ENCODE data around the gene HYLS1.
"Not testable (repeated sequence)": the region's sequence is repeated elsewhere in the genome, so short reads cannot be mapped to it uniquely, and the experiment has no call there.

Gene HYLS1

GRCh38 chr11:125902277-125902926 lies 14.9 kb downstream of the HYLS1 start:
- no peak for DNase-seq
- in situ Hi-C loops (cut with MboI; ENCODE audit: low pct_unique_long_range_greater_than_20kb, low sequenced_read_pairs) = no loop called here

- DNase-seq = peak; percentile 85
- in situ Hi-C loops (cut with MboI; ENCODE audit: low pct_unique_long_range_greater_than_20kb, low sequenced_read_pairs) = no loop called here
Measured at GRCh38 chr11:125902927-125903710, 15.7 kb downstream of the HYLS1 start, which contains the start of gene PUS3. TSS of gene PUS3 (minus strand) at chr11:125903206. CDS start at chr11:125896284, 6,922 bp downstream.

- in situ Hi-C loops (cut with MboI; ENCODE audit: low pct_unique_long_range_greater_than_20kb, low sequenced_read_pairs) = no loop called here
- peak; percentile 14 for DNase-seq
Measured at GRCh38 chr11:125903711-125904659, 16.5 kb downstream of the HYLS1 start, which contains the start of gene DDX25. TSS of gene DDX25 (plus strand) at chr11:125904508. CDS start at chr11:125904518, 10 bp downstream.

GRCh38 chr11:125904678-125905077 lies 17.2 kb downstream of the HYLS1 start:
- DNase-seq = no peak
- in situ Hi-C loops (cut with MboI; ENCODE audit: low pct_unique_long_range_greater_than_20kb, low sequenced_read_pairs) = no loop called here

- in situ Hi-C loops (cut with MboI; ENCODE audit: low pct_unique_long_range_greater_than_20kb, low sequenced_read_pairs) = no loop called here
- no peak for DNase-seq
Measured at GRCh38 chr11:125910226-125910849, 22.9 kb downstream of the HYLS1 start.

GRCh38 chr11:125914601-125915000 lies 27.1 kb downstream of the HYLS1 start:
- in situ Hi-C loops (cut with MboI; ENCODE audit: low pct_unique_long_range_greater_than_20kb, low sequenced_read_pairs) = not testable (repeated sequence)

GRCh38 chr11:125916683-125917347 lies 29.3 kb downstream of the HYLS1 start:
- in situ Hi-C loops (cut with MboI; ENCODE audit: low pct_unique_long_range_greater_than_20kb, low sequenced_read_pairs) = no loop called here
- DNase-seq = no peak

More at GRCh38 chr11:125914601-125915000, 27.1 kb downstream of the HYLS1 start:
- DNase-seq = not testable (repeated sequence)

- no peak for DNase-seq
- in situ Hi-C loops (cut with MboI; ENCODE audit: low pct_unique_long_range_greater_than_20kb, low sequenced_read_pairs) = no loop called here
Measured at GRCh38 chr11:125918140-125918840, 30.8 kb downstream of the HYLS1 start.

- in situ Hi-C loops (cut with MboI; ENCODE audit: low pct_unique_long_range_greater_than_20kb, low sequenced_read_pairs) = loop anchor here (10.0 kb wide), 1 partner anchor 274 kb away; no protein-coding TSS in a partner anchor
- no peak for DNase-seq
Measured at GRCh38 chr11:125921042-125921441, 33.6 kb downstream of the HYLS1 start.

GRCh38 chr11:125922156-125922555 lies 34.7 kb downstream of the HYLS1 start:
- no peak for DNase-seq

GRCh38 chr11:125923012-125923579 lies 35.6 kb downstream of the HYLS1 start:
- peak; percentile 68 for DNase-seq
- in situ Hi-C loops (cut with MboI; ENCODE audit: low pct_unique_long_range_greater_than_20kb, low sequenced_read_pairs) = loop anchor here (10.0 kb wide), 1 partner anchor 272 kb away; no protein-coding TSS in a partner anchor

More at GRCh38 chr11:125922156-125922555, 34.7 kb downstream of the HYLS1 start:
- in situ Hi-C loops (cut with MboI; ENCODE audit: low pct_unique_long_range_greater_than_20kb, low sequenced_read_pairs) = loop anchor here (10.0 kb wide), 1 partner anchor 273 kb away; no protein-coding TSS in a partner anchor

- in situ Hi-C loops (cut with MboI; ENCODE audit: low pct_unique_long_range_greater_than_20kb, low sequenced_read_pairs) = loop anchor here (10.0 kb wide), 1 partner anchor 271 kb away; no protein-coding TSS in a partner anchor
- DNase-seq = no peak
Measured at GRCh38 chr11:125923633-125924032, 36.2 kb downstream of the HYLS1 start.

GRCh38 chr11:125924384-125925007 lies 37.0 kb downstream of the HYLS1 start:
- in situ Hi-C loops (cut with MboI; ENCODE audit: low pct_unique_long_range_greater_than_20kb, low sequenced_read_pairs) = loop anchor here (10.0 kb wide), 1 partner anchor 270 kb away; no protein-coding TSS in a partner anchor
- no peak for DNase-seq

- in situ Hi-C loops (cut with MboI; ENCODE audit: low pct_unique_long_range_greater_than_20kb, low sequenced_read_pairs) = loop anchor here (10.0 kb wide), 1 partner anchor 270 kb away; no protein-coding TSS in a partner anchor
Measured at GRCh38 chr11:125925247-125925740, 37.8 kb downstream of the HYLS1 start.

GRCh38 chr11:125925804-125926203 lies 38.3 kb downstream of the HYLS1 start:
- in situ Hi-C loops (cut with MboI; ENCODE audit: low pct_unique_long_range_greater_than_20kb, low sequenced_read_pairs) = loop anchor here (10.0 kb wide), 1 partner anchor 269 kb away; no protein-coding TSS in a partner anchor
- no peak for DNase-seq

More at GRCh38 chr11:125925247-125925740, 37.8 kb downstream of the HYLS1 start:
- DNase-seq = no peak

- no peak for DNase-seq
- in situ Hi-C loops (cut with MboI; ENCODE audit: low pct_unique_long_range_greater_than_20kb, low sequenced_read_pairs) = loop anchor here (10.0 kb wide), 1 partner anchor 268 kb away; no protein-coding TSS in a partner anchor
Measured at GRCh38 chr11:125926682-125927081, 39.2 kb downstream of the HYLS1 start.
